Measurements from ENCODE around the gene MCF2L. TPM values are rescaled to one million over a fixed set of nuclear protein-coding genes. Genes with fewer than 3 reads are reported as not detected.
A peak's percentile ranks its signal among the peaks of the same experiment; 100 is the strongest.

The MCF2L gene
- polyA plus RNA-seq, 1 donor (not counting 4 experiments of a cell fraction or from before 2014, with no cell fraction given): 0.14 TPM

GRCh38 chr13:112930192-112930591 is 38.8 kb upstream of the MCF2L start:
- FAIRE-seq (no peak), DNase-seq (ENCODE audit: low read depth, low spot score) (no peak)
- Histone ChIP-seq H4K20me1 (ENCODE audit: control insufficient read depth, extremely low read depth, insufficient read depth, low read length) (no peaks in the 10 kb centered on the region), H3K9me3 (ENCODE audit: control insufficient read depth, low read depth, low read length) (no peaks in the 10 kb centered on the region), H2AFZ (ENCODE audit: control insufficient read depth, low read length) (no peak overlapping the region), H3K27me3 (ENCODE audit: control insufficient read depth, extremely low read depth, insufficient read depth, low read length) (peaks cover 7% of the 10 kb centered on the region), H3K36me3 (ENCODE audit: control insufficient read depth in 2 of 2, extremely low read depth in 1 of 2, insufficient read depth in 2 of 2, low read length in 2 of 2) (no peaks in the 10 kb centered on the region), H3K9me1 (ENCODE audit: control insufficient read depth, extremely low read depth, insufficient read depth, low read length) (no peaks in the 10 kb centered on the region), H3K27ac (ENCODE audit: control insufficient read depth, insufficient read depth, low read length) (no peak overlapping the region), H3K4me3 (ENCODE audit: control insufficient read depth in 2 of 3, extremely low read depth in 1 of 3, insufficient read depth in 2 of 3, low read depth in 1 of 3, low read length in 3 of 3) (no peak overlapping the region), H3K4me1 (ENCODE audit: control insufficient read depth, extremely low read depth, insufficient read depth, low read length) (peaks cover 13% of the 10 kb centered on the region), H3K9ac (ENCODE audit: control insufficient read depth, extremely low read depth, insufficient read depth, low read length) (no peak overlapping the region), H3K79me2 (ENCODE audit: control insufficient read depth, insufficient read depth, low read length) (no peaks in the 10 kb centered on the region), H3K4me2 (ENCODE audit: control insufficient read depth, extremely low read depth, insufficient read depth, low read depth, low read length) (no peak overlapping the region)
- TF ChIP-seq CTCF (optimal IDR thresholded peaks at IDR 0.05 in 1 of 3, IDR thresholded peaks at IDR 0.05 in 1 of 3, conservative IDR thresholded peaks at IDR 0.05 in 1 of 3; ENCODE audit: extremely low read depth in 1 of 3, insufficient read depth in 2 of 3, low read length in 3 of 3): no peak
- no peak for TF ChIP-seq EZH2 (IDR thresholded peaks at IDR 0.05; ENCODE audit: low read length)
- dilution Hi-C loops (cut with MboI; ENCODE audit: extremely low pct_ligation_motif_present, low sequenced_read_pairs): no loop called here

- no peaks in the 10 kb centered on the region for H3K9me3 ChIP-seq (ENCODE audit: control insufficient read depth, low read depth, low read length)
- no peaks in the 10 kb centered on the region for H3K79me2 ChIP-seq (ENCODE audit: control insufficient read depth, insufficient read depth, low read length)
- TF ChIP-seq EZH2 (IDR thresholded peaks at IDR 0.05; ENCODE audit: low read length): no peak
- peak; percentile 76 to 93 (median 89) for TF ChIP-seq CTCF (optimal IDR thresholded peaks at IDR 0.05 in 1 of 3, IDR thresholded peaks at IDR 0.05 in 1 of 3, conservative IDR thresholded peaks at IDR 0.05 in 1 of 3; ENCODE audit: extremely low read depth in 1 of 3, insufficient read depth in 2 of 3, low read length in 3 of 3)
- H3K27ac ChIP-seq (ENCODE audit: control insufficient read depth, insufficient read depth, low read length): peak overlapping the region; percentile 24
- DNase-seq (ENCODE audit: low read depth, low spot score) (no peak), FAIRE-seq (peak; percentile 90)
- H3K9me1 ChIP-seq (ENCODE audit: control insufficient read depth, extremely low read depth, insufficient read depth, low read length): no peaks in the 10 kb centered on the region
- peaks cover 7% of the 10 kb centered on the region for H3K27me3 ChIP-seq (ENCODE audit: control insufficient read depth, extremely low read depth, insufficient read depth, low read length)
- peak overlapping the region; percentile 93 for H2AFZ ChIP-seq (ENCODE audit: control insufficient read depth, low read length)
- peak overlapping the region; percentile 67 for H3K9ac ChIP-seq (ENCODE audit: control insufficient read depth, extremely low read depth, insufficient read depth, low read length)
- dilution Hi-C loops (cut with MboI; ENCODE audit: extremely low pct_ligation_motif_present, low sequenced_read_pairs): no loop called here
- H4K20me1 ChIP-seq (ENCODE audit: control insufficient read depth, extremely low read depth, insufficient read depth, low read length): no peaks in the 10 kb centered on the region
- H3K4me3 ChIP-seq (ENCODE audit: control insufficient read depth in 2 of 3, extremely low read depth in 1 of 3, insufficient read depth in 2 of 3, low read depth in 1 of 3, low read length in 3 of 3): peak overlapping the region; percentile 24 to 77 (median 64)
- no peaks in the 10 kb centered on the region for H3K36me3 ChIP-seq (ENCODE audit: control insufficient read depth in 2 of 2, extremely low read depth in 1 of 2, insufficient read depth in 2 of 2, low read length in 2 of 2)
- peaks cover 13% of the 10 kb centered on the region for H3K4me1 ChIP-seq (ENCODE audit: control insufficient read depth, extremely low read depth, insufficient read depth, low read length)
- H3K4me2 ChIP-seq (ENCODE audit: control insufficient read depth, extremely low read depth, insufficient read depth, low read depth, low read length): peak overlapping the region; percentile 94
Measured at GRCh38 chr13:112931028-112931934, 37.7 kb upstream of the MCF2L start.

Measured in keratinocyte (primary cell).